Activated CD8-positive, alpha-beta memory T cell treated with anti-CD3 and anti-CD28 coated beads for 48 hours (primary cell): ENCODE measurements around the gene EGFR.

Experiments used
- DNase-seq, 3 experiments: peaks; one replicate each; pipeline ENCODE4 v3.0.0-alpha.2; 2020; ENCODE audit warnings: low read depth in 2 of 3, low spot score in 2 of 3

EGFR gene

DNA sequence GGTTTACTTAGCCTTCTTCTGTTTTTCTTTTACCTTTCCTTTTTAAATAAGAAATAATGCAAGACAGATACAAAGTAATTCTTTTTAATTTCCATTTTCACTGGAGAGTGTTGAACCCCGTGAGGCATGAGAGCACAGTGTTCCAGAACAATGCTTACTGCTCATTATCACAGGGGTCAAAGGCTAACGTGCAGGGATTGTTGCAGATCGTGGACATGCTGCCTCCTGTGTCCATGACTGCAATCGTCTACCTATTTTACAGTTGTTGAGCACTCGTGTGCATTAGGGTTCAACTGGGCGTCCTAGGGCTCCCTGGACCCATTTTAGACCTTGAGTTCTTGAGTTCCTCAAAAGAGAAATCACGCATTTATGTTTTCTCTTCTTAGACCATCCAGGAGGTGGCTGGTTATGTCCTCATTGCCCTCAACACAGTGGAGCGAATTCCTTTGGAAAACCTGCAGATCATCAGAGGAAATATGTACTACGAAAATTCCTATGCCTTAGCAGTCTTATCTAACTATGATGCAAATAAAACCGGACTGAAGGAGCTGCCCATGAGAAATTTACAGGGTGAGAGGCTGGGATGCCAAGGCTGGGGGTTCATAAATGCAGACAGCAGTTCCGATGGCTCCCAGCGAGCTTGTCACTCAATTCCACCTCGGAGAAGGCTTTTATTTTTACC lies 124.2 kb downstream of the EGFR start:
- no peak for DNase-seq

DNA sequence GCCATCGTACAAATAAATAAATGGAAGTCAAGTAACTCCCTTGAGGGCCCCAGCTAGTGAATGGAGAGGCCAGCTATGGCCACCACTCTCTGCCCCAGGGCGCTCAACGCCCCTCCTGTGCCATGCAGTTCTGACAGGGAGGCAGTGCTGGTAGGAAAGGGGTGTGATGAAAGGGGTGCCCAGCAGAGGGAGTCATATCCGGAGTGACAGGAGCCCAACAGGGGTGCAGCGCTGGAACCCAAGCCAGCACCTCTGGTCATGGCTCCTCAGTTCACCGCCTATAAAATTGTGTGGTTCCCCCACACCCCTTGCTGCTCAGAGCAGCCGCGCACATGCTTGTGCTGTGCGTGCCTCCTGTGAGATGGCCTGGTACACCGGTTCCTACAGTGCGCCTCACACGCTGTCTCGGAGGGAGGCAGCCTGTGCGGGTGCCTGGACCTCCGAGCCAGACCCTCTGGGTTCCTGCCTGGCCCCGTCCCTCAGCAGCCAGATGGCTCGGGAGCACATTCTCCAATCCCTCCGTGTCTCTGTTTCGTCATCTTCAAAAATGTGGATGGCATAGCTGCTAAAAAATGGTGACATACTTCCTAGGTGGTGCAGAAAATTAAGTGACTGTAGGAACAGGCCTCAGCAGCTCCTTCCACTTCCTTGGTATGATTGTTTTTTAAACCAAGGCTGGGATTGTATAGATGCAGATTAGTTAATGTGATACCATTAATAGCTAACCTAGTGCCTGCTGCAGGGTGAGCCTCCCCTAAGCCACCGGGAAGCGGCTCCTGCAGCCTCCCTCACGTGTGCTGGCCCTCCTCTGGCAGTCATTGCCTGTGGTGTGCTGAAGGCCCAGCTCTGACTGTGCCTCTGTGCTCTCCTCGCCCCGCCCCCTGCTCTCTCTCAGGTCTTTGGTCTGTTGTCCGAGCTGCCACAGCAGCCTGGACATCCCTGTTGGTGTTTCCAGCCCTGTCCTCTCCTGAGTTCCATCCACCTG lies 125.8 kb downstream of the EGFR start:
- no peak for DNase-seq

DNA sequence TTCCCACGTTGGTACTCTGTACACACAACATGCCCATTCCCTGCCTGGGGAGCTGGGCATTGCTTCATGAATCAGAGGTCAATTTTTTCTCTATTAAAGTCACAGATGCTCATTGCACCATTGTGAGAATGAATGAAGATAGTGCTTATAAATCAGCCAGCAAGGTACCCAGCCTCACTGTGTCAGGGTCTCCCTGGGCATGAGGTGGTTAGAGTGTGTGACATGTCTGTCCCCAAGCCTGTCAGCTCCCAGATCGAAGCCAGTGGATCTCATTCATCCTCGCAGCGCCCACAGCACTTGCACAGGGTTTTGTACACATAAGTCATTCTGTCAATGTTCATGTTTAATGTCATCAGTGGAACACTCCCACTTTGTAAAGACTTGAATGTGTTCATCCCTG lies 126.8 kb downstream of the EGFR start:
- DNase-seq: no peak

DNA sequence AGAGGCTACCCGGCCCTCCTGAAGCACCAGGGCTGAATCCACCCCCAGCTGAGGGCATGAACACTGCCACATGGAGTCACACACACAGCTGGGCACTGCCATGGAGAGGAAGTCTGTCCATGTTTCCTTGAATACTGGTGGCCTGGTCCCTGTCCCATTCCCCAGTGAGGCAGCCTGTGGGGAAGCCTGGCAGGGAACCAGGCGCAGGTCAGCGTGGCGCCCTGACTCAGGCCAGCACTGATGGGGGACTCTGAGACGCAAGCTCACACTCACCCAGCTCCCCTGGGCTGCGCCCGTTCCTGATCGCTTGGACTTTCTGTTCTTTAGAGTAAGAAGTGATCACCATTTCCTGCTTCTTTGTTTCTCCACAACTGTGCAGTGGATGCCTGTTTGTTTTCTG lies 128.3 kb downstream of the EGFR start:
- no peak for DNase-seq

DNA sequence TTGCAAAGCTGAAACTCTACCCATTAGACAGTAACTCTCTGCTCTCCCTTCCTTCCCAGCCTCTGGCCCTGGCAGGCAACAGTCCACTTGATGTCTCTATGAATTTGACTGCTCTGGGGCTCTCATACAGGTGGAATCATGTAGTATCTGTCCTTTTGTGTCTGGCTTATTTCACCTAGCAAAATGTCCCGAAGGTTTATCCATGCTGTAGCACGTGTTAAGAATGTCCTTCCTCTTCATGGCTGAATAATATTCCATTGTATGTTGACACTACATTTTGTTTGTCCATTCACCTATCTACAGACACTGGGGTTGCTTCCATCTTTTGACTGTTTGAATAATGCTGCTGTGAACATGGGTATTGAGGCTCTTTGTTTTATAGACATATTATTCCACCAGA lies 128.9 kb downstream of the EGFR start:
- DNase-seq: no peak

DNA sequence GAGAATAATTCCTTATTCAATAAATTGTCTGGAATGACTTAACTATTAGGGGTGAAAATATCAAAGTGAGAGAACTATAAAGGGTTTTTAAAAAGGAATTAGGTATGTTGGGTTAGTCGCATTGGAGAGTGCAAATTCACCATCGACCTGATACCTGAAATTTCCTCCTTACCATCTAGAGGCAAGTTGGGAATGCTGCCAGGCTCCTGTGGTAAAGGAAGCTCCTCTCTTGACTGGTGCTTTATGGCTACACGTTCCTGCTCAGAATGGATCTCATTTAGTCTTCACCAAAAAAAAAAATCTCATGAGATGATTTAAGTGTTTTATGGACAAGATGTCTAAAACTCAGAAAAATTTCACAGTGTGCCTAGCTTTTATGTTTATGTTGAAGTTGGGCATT lies 129.8 kb downstream of the EGFR start:
- DNase-seq: no peak

DNA sequence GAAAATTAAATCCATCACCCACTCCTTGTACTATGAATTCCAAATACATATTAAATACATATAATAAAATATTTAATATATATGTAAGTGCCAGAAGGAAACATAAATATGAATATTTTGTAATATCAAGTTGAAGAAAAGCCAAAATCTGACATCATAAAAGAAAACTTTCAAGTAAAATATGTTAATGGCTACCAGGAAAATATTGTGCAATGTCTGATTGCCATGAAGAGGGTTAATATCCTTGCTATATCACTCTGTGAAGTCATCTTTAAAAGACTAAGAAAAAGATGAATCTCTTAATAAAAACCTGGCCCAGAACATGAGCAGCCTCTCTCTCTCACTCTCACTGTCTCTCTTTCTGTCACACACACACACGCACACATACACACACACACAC lies 130.2 kb downstream of the EGFR start:
- no peak for DNase-seq

DNA sequence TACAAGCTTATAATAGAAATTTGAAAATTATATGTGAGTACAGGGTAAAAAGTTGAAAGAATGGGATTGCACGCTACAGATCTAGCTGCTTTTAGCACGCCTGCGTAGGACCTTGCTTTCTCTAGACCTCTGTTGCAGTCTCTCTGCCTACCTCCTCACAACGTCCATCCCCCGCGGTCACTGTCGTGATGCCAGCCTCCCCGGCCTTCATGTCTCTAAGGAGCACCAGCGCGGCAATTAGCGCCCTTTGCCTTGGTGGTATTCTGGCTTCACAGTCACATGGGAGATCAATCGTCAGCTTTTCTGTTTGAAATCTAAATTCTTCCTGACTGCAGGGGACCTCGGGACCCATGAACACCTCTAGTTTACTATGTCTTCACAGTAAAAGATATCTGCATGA lies 131.3 kb downstream of the EGFR start:
- DNase-seq: no peak

DNA sequence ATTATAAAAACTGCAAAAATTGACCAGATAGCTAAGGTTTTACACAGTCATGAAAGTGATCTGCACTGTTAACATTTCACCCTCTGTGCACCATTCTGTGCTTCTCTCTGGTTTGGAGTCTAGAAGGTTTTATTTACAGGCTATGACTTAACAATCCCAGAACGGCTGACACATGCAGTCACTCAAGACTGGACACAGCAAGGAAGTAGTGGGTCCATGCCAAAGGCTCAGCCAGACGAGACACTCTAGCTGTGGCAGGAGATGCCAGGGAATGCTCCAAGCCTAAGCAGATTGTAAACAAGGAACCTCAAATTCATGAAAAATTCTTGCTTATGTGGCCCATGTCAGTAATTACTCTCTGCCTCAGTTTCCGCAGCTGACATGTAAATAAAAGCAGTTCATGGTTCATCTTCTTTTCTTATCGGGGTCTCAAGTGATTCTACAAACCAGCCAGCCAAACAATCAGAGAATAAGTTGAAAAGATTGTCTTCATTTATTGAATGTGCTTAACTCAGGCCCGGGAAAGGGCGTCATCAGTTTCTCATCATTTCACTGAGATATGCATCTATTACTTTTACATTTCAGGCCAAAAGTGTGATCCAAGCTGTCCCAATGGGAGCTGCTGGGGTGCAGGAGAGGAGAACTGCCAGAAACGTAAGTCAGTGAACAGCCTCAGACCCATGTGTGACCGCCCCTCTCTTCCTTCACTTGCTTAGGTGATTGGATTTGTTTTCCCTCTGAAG lies 132.1 kb downstream of the EGFR start:
- no peak for DNase-seq

DNA sequence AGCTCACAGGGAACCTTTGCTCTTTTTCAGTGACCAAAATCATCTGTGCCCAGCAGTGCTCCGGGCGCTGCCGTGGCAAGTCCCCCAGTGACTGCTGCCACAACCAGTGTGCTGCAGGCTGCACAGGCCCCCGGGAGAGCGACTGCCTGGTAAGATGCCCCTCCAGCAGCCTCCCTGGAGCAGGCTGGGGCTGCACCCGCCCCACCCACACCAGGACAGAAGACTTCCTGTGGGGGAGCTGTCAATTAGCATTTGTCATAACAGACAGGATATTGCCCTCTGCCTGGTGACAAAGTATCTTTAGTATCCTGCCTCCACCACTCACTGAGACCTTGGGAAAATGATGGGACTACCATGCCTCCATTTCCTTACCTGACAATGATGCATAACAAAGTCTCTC lies 133.7 kb downstream of the EGFR start:
- no peak for DNase-seq

DNA sequence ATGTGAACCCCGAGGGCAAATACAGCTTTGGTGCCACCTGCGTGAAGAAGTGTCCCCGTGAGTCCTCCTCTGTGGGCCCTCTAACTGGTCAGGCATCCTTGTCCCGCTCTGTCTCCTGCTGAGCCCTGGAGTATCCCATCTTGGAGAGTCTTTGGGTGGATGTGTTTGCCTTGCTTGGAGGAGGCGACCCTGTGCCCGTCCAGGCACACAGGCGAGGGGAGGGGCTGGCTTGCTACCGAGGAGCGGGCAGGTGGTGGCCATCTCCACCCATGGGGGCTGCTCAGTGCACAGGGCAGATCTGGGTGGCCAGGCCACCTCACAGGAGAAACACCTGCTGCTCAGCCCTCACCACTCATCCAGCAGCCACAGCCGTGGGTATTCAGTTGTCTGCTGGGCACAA lies 135.3 kb downstream of the EGFR start:
- DNase-seq: no peak

DNA sequence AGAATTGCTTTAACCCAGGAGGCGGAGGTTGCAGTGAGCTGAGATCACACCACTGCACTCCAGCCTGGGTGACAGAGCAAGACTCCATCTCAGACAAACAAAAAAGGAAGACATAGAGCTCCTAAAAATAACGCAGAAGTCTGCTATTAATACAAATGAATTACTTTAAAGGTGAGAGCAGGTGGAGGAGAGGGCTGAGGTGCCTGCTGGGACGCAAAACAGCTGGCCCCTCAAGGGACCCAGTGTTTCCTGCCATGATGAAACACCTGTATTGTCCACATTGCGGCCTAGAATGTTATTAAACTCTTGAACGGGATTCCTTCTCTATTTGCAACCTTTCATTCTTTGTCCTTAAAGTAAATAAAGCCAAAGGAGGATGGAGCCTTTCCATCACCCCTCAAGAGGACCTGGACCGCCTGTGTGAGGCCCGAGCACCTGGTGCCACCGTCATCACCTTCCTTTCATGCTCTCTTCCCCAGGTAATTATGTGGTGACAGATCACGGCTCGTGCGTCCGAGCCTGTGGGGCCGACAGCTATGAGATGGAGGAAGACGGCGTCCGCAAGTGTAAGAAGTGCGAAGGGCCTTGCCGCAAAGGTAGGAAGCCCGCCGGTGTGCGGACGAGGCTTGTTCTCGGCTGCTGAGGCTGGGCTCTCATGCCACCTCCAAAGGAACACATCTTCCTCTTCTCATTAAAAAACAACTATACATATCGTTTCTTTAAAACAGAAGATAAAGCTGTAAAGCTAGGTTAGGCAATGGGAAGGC lies 136.7 kb downstream of the EGFR start:
- DNase-seq: no peak

DNA sequence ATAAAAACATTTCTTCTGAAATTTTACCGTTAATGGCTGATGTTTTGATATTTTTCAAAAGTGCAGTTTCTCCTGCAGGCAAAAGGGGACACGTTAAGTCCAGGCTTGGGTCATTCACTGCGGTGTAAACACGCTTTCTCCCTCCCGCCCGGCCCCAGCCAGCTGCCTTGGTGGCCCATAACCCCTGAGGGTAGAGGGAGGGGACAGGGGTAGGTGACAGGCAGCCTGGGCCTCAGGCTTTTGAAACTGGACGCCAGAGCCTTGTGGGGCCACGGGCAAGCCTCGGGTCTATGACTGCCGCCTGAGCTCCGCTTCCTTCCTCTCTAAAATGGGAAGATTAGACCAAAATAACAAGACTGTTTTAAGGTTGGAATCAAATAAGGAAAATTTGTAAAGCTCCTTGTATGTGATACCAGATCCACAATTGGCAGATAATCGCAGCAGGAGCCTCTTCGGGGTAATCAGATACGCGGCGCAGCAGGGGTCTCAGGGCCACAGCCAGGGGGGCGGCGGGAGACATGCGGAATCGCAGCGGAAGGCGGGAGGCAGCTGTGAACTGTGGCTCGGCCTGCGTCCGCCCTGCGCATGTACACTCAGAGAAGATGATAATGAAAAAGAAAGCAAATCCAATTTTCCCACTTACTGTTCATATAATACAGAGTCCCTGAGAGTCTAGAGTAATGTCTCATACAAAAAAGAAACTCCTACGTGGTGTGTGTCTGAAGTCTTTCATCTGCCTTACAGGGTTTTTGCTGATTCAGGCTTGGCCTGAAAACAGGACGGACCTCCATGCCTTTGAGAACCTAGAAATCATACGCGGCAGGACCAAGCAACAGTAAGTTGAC lies 138.3 kb downstream of the EGFR start:
- no peak for DNase-seq

DNA sequence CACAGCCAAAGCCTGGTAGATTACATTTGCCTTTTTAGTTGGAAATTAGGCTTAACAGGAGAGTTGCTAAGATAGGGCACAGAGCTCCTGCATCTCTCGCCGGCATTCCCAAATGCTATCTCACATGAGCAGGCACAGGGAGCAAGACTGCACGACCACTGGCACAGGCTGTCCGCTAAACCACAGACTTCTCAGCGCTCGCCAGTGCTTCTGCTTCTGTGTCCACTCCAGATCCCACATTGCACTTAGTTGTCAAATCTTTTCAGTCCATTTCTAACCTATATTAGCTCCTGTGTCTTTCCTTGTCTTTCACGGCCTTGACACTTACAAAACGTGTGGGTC lies 138.9 kb downstream of the EGFR start:
- no peak for DNase-seq

DNA sequence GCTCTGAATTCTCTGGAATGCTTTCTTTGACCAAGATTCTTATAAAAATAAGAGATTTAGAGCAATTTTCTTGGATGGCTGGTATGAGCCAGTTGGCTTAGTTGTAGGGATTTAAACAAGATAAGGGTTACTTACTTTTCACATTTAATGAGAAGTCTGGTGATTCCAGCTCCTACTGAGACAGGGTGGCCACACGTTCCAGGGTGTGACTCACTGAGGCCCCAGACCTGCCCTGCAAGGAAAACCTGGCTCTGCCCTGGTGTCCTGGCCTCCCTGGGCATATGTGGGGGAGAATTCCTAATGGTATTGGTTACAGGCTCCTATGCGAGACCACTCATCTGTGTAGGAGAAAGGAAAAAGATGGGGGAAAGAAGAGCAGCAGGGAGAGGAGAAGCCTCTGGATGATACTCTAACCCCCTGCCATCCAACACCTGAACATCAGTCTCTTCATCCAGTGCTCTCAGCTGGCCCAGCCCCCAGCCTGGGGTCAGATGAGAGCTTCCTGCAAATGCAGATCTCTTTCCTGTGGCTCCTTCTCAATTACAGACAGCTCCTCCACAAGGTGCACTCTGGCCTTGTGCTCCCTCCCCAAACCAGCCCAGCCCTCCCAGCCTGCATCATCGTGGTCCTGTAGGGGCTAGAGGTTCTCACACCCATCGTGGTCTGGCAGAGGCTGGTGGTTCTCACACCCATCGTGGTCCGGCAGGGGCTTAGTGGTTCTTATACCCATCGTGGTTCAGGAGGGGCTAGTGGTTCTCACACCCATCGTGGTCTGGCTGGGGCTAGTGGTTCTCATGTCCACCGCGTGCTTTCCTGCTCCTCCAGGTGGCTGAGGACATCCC lies 139.9 kb downstream of the EGFR start:
- DNase-seq: no peak

DNA sequence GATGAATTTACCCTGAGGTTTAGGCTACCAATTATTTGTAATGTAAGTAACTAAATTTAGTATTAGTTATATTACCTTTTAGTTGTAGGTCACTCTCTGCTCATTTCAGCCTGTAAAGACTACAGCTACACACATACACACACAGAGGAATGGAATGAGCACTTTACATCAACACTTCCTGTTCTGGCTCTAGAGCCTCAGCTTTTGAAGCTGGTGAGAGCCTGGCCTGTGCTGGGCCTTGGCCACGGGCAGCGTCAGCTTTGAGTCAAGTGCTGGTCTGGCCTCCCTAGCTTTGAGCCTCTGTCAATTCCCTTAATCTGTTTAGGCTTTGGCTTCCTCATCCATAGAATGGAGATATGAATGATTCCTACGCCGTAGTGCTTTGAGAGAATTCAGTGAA lies 141.7 kb downstream of the EGFR start:
- no peak for DNase-seq

DNA sequence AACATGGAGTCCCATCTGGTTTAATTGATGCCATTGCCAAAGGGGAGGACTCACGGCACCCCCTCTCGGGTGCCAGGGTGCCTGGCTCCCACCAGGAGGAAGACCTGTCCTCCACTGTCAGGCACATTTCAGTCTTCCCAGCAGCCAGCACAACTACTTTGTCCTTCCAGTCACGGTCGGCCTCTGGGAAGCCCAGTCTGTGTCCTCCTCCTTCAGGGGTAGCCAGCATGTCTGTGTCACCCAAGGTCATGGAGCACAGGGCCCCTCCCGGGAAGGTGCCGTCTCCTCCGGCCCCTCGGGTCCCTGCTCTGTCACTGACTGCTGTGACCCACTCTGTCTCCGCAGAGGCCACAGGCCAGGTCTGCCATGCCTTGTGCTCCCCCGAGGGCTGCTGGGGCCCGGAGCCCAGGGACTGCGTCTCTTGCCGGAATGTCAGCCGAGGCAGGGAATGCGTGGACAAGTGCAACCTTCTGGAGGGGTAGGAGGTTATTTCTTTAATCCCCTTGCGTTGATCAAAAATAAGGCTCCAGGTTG lies 142.4 kb downstream of the EGFR start:
- DNase-seq: no peak

DNA sequence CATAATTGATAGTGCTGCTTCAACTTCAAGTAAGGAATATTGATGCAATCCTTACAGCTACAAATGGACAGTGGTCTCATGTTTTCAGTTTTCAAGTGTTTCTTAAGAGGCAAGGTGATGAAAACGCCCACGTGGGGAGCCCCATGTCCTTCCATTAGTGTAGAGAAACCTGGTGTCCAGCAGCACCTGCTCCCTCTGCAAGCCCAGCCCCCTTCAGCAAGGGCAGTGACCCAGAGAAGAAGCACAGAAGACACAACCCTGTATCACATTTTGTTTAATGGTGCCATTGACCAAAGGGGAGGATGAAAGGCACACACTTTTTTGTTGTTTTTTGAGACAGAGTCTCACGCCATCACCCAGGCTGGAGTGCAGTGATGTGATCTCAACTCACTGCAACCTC lies 143.7 kb downstream of the EGFR start:
- no peak for DNase-seq

DNA sequence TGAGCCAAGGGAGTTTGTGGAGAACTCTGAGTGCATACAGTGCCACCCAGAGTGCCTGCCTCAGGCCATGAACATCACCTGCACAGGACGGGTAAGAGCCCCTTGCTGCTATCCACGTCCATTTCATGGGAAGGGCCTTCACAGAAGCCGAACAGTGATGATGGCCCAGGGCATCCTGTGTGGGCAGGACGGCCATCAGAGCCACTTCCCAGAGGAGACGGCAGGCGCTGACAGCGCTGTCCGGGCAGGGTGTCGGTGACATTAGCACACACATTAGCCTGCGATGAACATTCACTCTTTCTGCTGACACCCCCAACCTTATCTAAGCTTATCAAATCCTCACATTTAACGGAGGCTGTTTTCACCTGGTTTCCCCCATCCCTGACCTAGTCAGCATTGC lies 144.9 kb downstream of the EGFR start:
- DNase-seq: no peak
